ENCODE results near the gene TTC28.

Gene TTC28

DNA sequence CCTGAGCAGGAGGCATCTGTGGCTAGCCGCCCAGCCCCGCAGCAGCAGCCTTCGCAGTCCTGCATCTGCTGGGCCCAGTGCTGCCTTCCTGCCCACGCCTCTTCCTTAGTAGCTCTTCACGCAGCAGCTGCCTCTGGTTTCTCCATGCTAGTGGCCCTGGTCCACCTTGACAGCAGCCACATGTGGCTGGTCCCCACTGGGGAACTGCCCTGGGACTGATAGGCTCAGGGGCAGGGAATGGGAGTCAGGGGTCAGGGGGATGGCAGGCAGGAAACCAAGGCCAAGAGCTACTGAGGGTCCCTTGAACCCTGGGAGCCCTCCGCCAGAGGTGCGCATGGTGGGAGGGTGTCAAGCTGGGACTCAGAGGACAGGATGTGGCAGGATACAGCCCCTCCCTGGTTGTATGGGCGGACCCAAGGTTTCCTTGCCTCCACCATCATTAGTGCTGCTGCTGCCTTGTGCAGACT is 661.1 kb downstream of the TTC28 start:
- H3K27ac ChIP-seq (ENCODE audit: low read depth in 2 of 2, low read length in 2 of 2): no peak overlapping the region

DNA sequence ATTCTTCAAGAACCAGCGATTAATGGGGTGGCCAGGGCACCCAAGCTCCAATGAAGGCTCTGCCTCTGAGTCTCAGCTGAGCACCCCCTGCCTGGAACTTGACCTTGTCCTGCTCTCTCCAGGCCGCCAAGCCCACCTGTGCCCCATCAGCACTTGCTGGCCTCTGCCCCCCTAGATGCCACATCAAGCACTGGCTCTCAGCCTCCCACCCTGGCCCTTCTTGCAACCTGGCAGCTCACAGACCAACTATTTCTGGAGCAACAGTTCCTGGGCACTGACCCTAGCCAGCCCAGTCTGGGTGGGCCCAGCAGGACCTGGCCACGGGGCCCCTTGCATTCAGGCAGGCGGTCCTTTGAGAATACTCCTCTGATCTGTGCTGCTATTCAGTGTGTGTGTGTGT is 661.8 kb downstream of the TTC28 start:
- Histone ChIP-seq H3K27ac (ENCODE audit: low read depth in 2 of 2, low read length in 2 of 2) (no peak overlapping the region), H3K4me3 (ENCODE audit: low read length in 2 of 2) (no peak overlapping the region), H3K36me3 (ENCODE audit: control insufficient read depth in 2 of 2, insufficient read depth in 2 of 2, low read length in 2 of 2) (no peaks in the 10 kb centered on the region), H3K4me1 (ENCODE audit: control insufficient read depth in 2 of 2, insufficient read depth in 2 of 2, low read length in 2 of 2) (peaks cover 4 to 7% of the 10 kb centered on the region in 2 donors), H3K27me3 (ENCODE audit: control insufficient read depth in 2 of 2, insufficient read depth in 2 of 2, low read length in 2 of 2) (no peaks in the 10 kb centered on the region), H3K9ac (ENCODE audit: low read depth in 1 of 2, low read length in 2 of 2) (no peak overlapping the region), H3K9me3 (ENCODE audit: control insufficient read depth in 2 of 2, low read length in 2 of 2) (no peaks in the 10 kb centered on the region)

More for the DNA sequence above, 661.1 kb downstream of the TTC28 start:
- H3K9ac ChIP-seq (ENCODE audit: low read depth in 1 of 2, low read length in 2 of 2): no peak overlapping the region
- no peaks in the 10 kb centered on the region for H3K9me3 ChIP-seq (ENCODE audit: control insufficient read depth in 2 of 2, low read length in 2 of 2)
- H3K36me3 ChIP-seq (ENCODE audit: control insufficient read depth in 2 of 2, insufficient read depth in 2 of 2, low read length in 2 of 2): no peaks in the 10 kb centered on the region
- no peaks in the 10 kb centered on the region for H3K27me3 ChIP-seq (ENCODE audit: control insufficient read depth in 2 of 2, insufficient read depth in 2 of 2, low read length in 2 of 2)
- H3K4me3 ChIP-seq (ENCODE audit: low read length in 2 of 2): no peak overlapping the region
- peaks cover 4 to 7% of the 10 kb centered on the region in 2 donors for H3K4me1 ChIP-seq (ENCODE audit: control insufficient read depth in 2 of 2, insufficient read depth in 2 of 2, low read length in 2 of 2)

DNA sequence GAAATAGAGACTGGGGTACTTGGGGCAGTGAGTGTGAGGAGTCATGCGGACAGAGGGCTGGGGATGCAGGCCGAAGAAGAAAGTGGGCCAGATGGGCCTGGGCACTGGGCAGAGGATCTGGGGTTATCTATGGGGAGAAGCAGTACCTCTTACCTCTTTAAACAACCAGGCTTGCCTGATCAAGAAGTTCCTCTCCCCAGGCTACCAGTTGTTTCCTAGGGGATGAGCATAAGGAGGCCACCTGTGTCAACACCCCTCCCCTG is 662.2 kb downstream of the TTC28 start:
- Histone ChIP-seq H3K4me3 (ENCODE audit: low read length in 2 of 2) (no peak overlapping the region), H3K9ac (ENCODE audit: low read depth in 1 of 2, low read length in 2 of 2) (no peak overlapping the region), H3K9me3 (ENCODE audit: control insufficient read depth in 2 of 2, low read length in 2 of 2) (no peaks in the 10 kb centered on the region), H3K4me1 (ENCODE audit: control insufficient read depth in 2 of 2, insufficient read depth in 2 of 2, low read length in 2 of 2) (peaks cover 4 to 7% of the 10 kb centered on the region in 2 donors), H3K36me3 (ENCODE audit: control insufficient read depth in 2 of 2, insufficient read depth in 2 of 2, low read length in 2 of 2) (no peaks in the 10 kb centered on the region), H3K27ac (ENCODE audit: low read depth in 2 of 2, low read length in 2 of 2) (no peak overlapping the region), H3K27me3 (ENCODE audit: control insufficient read depth in 2 of 2, insufficient read depth in 2 of 2, low read length in 2 of 2) (no peaks in the 10 kb centered on the region)

DNA sequence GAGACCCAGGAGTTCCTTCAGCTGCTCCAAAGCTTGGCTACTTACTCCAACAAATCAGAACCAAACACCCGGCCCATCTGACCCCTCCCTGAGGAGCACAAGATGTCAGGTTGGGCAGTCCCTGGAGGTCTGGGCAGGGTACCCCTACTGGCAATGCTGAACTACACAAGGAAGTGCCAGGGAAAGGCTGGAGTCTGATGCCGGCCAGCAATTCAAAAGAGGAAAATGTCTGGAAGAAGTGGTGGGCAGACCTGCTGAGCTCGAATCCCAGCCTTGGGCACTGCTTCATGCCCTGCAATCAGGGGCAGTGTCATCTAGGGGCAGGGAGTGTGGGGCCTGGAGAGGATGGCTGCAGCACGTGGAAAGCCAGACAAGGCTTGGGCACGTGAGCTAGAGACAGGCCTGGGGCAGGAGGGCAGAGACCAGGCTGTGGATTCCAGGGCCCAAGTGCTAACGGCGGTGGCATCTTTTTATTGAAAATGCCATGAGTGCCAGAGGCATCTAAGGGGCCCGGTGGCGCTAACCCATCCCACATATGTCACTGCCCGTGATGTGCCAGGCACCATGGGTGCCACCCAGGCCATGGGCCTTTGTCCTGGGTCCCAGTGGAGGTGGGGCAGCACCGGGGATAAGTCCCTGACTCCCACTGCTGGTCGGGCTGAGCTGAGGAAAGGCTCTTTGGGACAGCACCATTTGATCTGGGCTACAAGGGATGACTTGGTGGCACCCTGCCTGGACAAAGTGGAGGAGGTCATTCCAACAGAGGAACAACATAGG is 662.7 kb downstream of the TTC28 start:
- H3K9me3 ChIP-seq (ENCODE audit: control insufficient read depth in 2 of 2, low read length in 2 of 2): no peaks in the 10 kb centered on the region
- H3K9ac ChIP-seq (ENCODE audit: low read depth in 1 of 2, low read length in 2 of 2): no peak overlapping the region
- no peak overlapping the region for H3K4me3 ChIP-seq (ENCODE audit: low read length in 2 of 2)
- H3K27me3 ChIP-seq (ENCODE audit: control insufficient read depth in 2 of 2, insufficient read depth in 2 of 2, low read length in 2 of 2): no peaks in the 10 kb centered on the region
- no peak overlapping the region for H3K27ac ChIP-seq (ENCODE audit: low read depth in 2 of 2, low read length in 2 of 2)
- no peaks in the 10 kb centered on the region for H3K36me3 ChIP-seq (ENCODE audit: control insufficient read depth in 2 of 2, insufficient read depth in 2 of 2, low read length in 2 of 2)
- H3K4me1 ChIP-seq (ENCODE audit: control insufficient read depth in 2 of 2, insufficient read depth in 2 of 2, low read length in 2 of 2): peaks cover 4 to 7% of the 10 kb centered on the region in 2 donors

DNA sequence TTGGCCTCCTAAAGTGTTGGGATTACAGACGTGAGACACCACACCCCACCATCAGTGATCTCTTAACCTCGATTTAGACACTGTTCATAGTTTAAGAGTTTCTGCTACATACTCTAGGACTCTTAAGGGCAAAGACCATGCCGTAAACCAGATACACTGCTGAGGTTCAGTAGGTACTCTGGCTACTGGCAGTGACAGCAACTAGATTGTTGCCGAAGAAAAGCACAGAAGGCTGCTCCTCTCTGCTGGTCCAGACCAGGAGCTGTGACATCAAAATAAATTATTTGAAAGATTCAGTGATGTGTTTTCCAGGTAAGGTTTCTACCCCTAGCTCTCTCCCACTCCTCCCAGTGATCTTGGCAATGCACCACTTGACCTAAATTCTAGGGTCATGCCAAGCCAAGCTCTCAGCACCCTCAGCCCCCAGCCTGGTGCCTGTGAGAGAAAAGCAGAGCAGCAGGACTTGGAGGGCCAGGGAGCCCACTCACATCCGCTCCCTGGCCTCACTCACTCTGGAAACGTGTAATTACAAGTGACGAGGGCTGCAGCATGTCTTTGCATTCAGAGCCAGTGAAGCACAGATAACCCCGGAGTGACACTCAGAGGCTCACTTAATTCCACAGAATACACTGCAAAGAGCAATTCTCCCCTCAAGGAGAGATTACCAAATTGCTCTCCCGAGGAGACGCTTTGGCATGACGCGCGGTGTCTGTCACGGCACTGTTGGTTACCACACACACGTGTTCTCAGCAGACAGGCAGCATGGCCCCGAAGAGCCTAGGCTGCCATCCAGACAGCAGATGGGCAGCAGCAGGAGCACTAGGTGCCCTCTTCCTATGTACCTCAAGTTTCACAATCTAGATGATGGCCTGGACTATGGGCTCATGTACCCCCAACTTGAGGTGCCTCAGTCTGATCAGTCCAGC is 663.7 kb downstream of the TTC28 start:
- H3K4me1 ChIP-seq (ENCODE audit: control insufficient read depth in 2 of 2, insufficient read depth in 2 of 2, low read length in 2 of 2): peaks cover 4 to 7% of the 10 kb centered on the region in 2 donors
- no peak overlapping the region for H3K27ac ChIP-seq (ENCODE audit: low read depth in 2 of 2, low read length in 2 of 2)
- no peak overlapping the region for H3K4me3 ChIP-seq (ENCODE audit: low read length in 2 of 2)
- no peaks in the 10 kb centered on the region for H3K27me3 ChIP-seq (ENCODE audit: control insufficient read depth in 2 of 2, insufficient read depth in 2 of 2, low read length in 2 of 2)
- no peaks in the 10 kb centered on the region for H3K9me3 ChIP-seq (ENCODE audit: control insufficient read depth in 2 of 2, low read length in 2 of 2)
- no peak overlapping the region for H3K9ac ChIP-seq (ENCODE audit: low read depth in 1 of 2, low read length in 2 of 2)
- H3K36me3 ChIP-seq (ENCODE audit: control insufficient read depth in 2 of 2, insufficient read depth in 2 of 2, low read length in 2 of 2): no peaks in the 10 kb centered on the region

DNA sequence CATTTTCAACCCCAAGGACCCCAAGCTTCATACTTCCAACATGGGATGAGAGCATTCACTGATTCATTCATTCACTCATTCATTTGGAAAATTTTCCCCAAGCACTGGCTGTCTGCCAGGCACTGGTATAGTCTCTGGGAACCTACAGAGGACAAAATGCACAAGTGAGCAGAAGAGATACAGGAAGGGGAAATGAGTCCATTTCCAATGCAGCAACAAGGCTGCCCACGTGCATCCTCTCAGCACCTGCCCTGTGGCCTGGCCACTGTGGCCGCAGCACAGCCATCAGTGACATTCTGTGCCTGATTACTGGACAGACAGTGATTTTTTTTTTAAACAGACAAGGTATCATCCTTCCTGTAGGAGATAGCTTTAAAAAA is 664.6 kb downstream of the TTC28 start:
- H3K36me3 ChIP-seq (ENCODE audit: control insufficient read depth in 2 of 2, insufficient read depth in 2 of 2, low read length in 2 of 2): no peaks in the 10 kb centered on the region
- no peak overlapping the region for H3K9ac ChIP-seq (ENCODE audit: low read depth in 1 of 2, low read length in 2 of 2)
- no peak overlapping the region for H3K27ac ChIP-seq (ENCODE audit: low read depth in 2 of 2, low read length in 2 of 2)
- no peak overlapping the region for H3K4me3 ChIP-seq (ENCODE audit: low read length in 2 of 2)
- no peaks in the 10 kb centered on the region for H3K27me3 ChIP-seq (ENCODE audit: control insufficient read depth in 2 of 2, insufficient read depth in 2 of 2, low read length in 2 of 2)
- no peaks in the 10 kb centered on the region for H3K4me1 ChIP-seq (ENCODE audit: control insufficient read depth in 2 of 2, insufficient read depth in 2 of 2, low read length in 2 of 2)
- no peaks in the 10 kb centered on the region for H3K9me3 ChIP-seq (ENCODE audit: control insufficient read depth in 2 of 2, low read length in 2 of 2)

DNA sequence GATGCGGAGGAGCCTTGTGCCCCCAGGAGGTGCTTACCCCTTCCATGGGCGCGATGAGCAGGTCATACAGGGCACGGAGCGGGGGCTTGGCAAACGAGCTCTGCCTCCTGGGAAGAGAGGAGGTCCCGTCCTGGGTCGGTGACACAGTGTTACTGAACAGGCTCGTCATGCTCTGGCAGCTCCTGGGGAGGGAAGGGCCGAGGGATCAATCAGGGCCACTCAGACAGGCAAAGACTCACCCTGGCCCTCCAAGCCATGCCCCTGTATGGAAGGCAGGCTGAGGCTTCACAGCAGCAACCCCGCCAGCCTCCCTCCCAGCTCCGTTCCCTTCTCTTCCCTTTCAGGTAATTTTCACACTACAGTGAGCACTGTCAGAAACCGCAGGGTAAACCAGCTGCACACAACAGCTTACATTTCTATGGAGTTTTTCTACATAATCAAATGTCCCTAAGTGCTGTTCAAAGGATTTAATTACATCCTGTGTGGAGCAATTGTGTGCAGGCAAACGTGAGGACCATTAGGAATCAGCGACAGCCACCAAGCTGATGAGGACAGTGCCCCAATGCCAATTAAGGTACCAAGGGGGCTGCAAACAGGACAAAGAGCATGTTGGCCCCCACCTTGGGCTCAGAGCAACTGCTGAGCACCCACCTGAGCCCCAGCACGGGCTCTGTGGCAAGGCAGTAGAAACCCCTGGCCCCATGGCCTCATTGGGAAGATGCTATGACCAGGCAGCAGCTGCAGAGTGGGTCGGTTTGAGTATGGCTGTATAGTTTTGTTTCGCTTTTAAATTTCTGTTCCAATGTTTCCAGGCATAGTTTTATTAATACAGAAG is 665.2 kb downstream of the TTC28 start:
- no peaks in the 10 kb centered on the region for H3K9me3 ChIP-seq (ENCODE audit: control insufficient read depth in 2 of 2, low read length in 2 of 2)
- no peak overlapping the region for H3K4me3 ChIP-seq (ENCODE audit: low read length in 2 of 2)
- no peaks in the 10 kb centered on the region for H3K36me3 ChIP-seq (ENCODE audit: control insufficient read depth in 2 of 2, insufficient read depth in 2 of 2, low read length in 2 of 2)
- no peaks in the 10 kb centered on the region for H3K27me3 ChIP-seq (ENCODE audit: control insufficient read depth in 2 of 2, insufficient read depth in 2 of 2, low read length in 2 of 2)
- no peaks in the 10 kb centered on the region for H3K4me1 ChIP-seq (ENCODE audit: control insufficient read depth in 2 of 2, insufficient read depth in 2 of 2, low read length in 2 of 2)
- no peak overlapping the region for H3K27ac ChIP-seq (ENCODE audit: low read depth in 2 of 2, low read length in 2 of 2)
- H3K9ac ChIP-seq (ENCODE audit: low read depth in 1 of 2, low read length in 2 of 2): no peak overlapping the region

DNA sequence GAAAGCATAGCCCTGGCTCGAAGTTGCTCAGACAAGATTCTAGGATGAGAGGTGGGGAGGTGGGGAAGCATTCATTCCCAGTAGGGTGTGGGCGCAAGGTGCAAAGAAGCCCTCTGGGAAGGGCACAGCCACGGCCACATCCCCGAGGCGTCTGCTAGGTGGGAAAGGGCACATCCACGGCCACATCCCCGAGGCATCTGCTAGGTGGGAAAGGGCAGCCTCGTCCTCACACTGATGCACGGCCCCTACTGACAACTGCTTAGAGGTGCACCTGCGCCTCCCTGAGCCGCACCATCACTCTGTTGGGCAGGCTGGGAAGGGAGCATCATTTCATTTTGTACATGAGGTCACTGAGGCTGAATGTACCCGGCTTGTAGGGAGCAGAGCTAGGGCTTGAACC is 666.0 kb downstream of the TTC28 start:
- H3K27ac ChIP-seq (ENCODE audit: low read depth in 2 of 2, low read length in 2 of 2): no peak overlapping the region
- H3K27me3 ChIP-seq (ENCODE audit: control insufficient read depth in 2 of 2, insufficient read depth in 2 of 2, low read length in 2 of 2): no peaks in the 10 kb centered on the region
- H3K36me3 ChIP-seq (ENCODE audit: control insufficient read depth in 2 of 2, insufficient read depth in 2 of 2, low read length in 2 of 2): no peaks in the 10 kb centered on the region
- H3K9me3 ChIP-seq (ENCODE audit: control insufficient read depth in 2 of 2, low read length in 2 of 2): no peaks in the 10 kb centered on the region
- no peak overlapping the region for H3K4me3 ChIP-seq (ENCODE audit: low read length in 2 of 2)
- peaks cover 0 to 4% of the 10 kb centered on the region in 2 donors for H3K4me1 ChIP-seq (ENCODE audit: control insufficient read depth in 2 of 2, insufficient read depth in 2 of 2, low read length in 2 of 2)
- no peak overlapping the region for H3K9ac ChIP-seq (ENCODE audit: low read depth in 1 of 2, low read length in 2 of 2)

DNA sequence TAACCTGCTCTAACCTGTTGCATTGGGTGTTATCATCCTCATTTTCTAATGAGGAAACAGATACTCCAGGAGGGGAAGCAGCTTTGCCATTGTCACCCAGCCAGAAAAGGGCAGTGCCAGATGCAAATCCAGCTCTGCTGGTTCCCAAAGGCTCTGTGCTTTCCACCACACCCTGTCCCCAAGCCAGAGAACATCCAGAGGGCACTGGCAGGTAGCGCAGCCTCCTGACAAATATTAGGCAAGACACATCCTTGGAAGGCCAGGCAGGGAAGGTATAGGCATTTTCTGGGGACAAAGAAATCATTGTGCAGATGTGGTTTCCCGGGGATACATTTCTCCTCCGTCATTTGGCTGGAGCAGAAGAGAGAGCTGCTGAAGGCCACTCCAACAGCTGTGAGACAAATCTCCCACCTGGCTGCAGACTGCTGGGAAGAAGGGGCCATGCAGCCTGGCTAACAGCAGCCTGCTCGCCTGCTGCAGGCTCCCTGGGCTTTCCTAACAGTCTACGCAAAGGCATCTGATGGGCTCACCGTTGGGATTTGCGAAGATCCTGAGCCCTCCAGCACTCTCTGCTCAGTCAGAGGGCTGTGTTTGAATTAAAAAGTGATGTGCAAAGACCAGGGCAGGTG is 666.7 kb downstream of the TTC28 start:
- no peak overlapping the region for H3K4me3 ChIP-seq (ENCODE audit: low read length in 2 of 2)
- no peak overlapping the region for H3K9ac ChIP-seq (ENCODE audit: low read depth in 1 of 2, low read length in 2 of 2)
- H3K4me1 ChIP-seq (ENCODE audit: control insufficient read depth in 2 of 2, insufficient read depth in 2 of 2, low read length in 2 of 2): peaks cover 0 to 4% of the 10 kb centered on the region in 2 donors
- H3K9me3 ChIP-seq (ENCODE audit: control insufficient read depth in 2 of 2, low read length in 2 of 2): no peaks in the 10 kb centered on the region
- H3K27me3 ChIP-seq (ENCODE audit: control insufficient read depth in 2 of 2, insufficient read depth in 2 of 2, low read length in 2 of 2): no peaks in the 10 kb centered on the region
- H3K36me3 ChIP-seq (ENCODE audit: control insufficient read depth in 2 of 2, insufficient read depth in 2 of 2, low read length in 2 of 2): no peaks in the 10 kb centered on the region
- no peak overlapping the region for H3K27ac ChIP-seq (ENCODE audit: low read depth in 2 of 2, low read length in 2 of 2)

All from mucosa of rectum (tissue), 2 donors.